T1000 (cell line): ENCODE results near the gene HOXB9.

ENCODE experiments used
- DNase-seq: peaks from one replicate; lab custom pipeline; 2025; ENCODE audit warnings: mixed read lengths; lab: John Stamatoyannopoulos, UW

Gene HOXB9

GRCh38 chr17:48583708-48584222, 42.4 kb downstream of the HOXB9 start:
- no peak for DNase-seq

GRCh38 chr17:48582750-48583069, 43.4 kb downstream of the HOXB9 start:
- no peak for DNase-seq

GRCh38 chr17:48579760-48580554, 46.2 kb downstream of the HOXB9 start:
- DNase-seq, result no peak

GRCh38 chr17:48579471-48579759, 46.7 kb downstream of the HOXB9 start:
- DNase-seq, result no peak

- DNase-seq, result no peak
Measured at GRCh38 chr17:48578616-48579470, 47.3 kb downstream of the HOXB9 start.

GRCh38 chr17:48577946-48578615, 48.1 kb downstream of the HOXB9 start, which contains the start of gene HOXB4:
HOXB4 (minus strand) TSS chr17:48578350; CDS start chr17:48578319, 31 bp downstream.
- DNase-seq, result peak; percentile 25

GRCh38 chr17:48577330-48577945, 48.7 kb downstream of the HOXB9 start:
- no peak for DNase-seq

GRCh38 chr17:48576479-48577309, 49.5 kb downstream of the HOXB9 start:
- DNase-seq, result no peak

GRCh38 chr17:48575673-48576478, 50.3 kb downstream of the HOXB9 start:
- DNase-seq, result no peak

GRCh38 chr17:48575066-48575582, 51.0 kb downstream of the HOXB9 start:
- DNase-seq, result no peak

- DNase-seq, result no peak
Measured at GRCh38 chr17:48574505-48575065, 51.6 kb downstream of the HOXB9 start.

- no peak for DNase-seq
Measured at GRCh38 chr17:48571826-48572417, 54.2 kb downstream of the HOXB9 start.
